Loucy (cell line): ENCODE results near the gene RNF2.

ENCODE experiments used
- H2AFZ ChIP-seq: fragments of 200-600 bp; sonication (generic); 2 replicates; pipeline ENCODE4 v1.6.0; 2016; ENCODE audit warnings: antibody characterized with exemption, mild to moderate bottlenecking, low read length, moderate library complexity
- H3F3A ChIP-seq: fragments of 200-600 bp; 2 replicates; pipeline ENCODE4 v1.6.0; 2016; ENCODE audit warnings: antibody characterized with exemption, low read depth, mild to moderate bottlenecking
- H3K27me3 ChIP-seq: fragments of 200-600 bp; sonication (generic); 2 replicates; pipeline ENCODE4 v1.6.1; 2014; ENCODE audit warnings: low read length, mild to moderate bottlenecking; ENCODE audit not compliant: insufficient read depth, poor library complexity, severe bottlenecking
- H3K36me3 ChIP-seq: fragments of 200-600 bp; sonication (generic); 2 replicates; pipeline ENCODE4 v1.6.1; 2016; ENCODE audit warnings: low read length; ENCODE audit not compliant: insufficient read depth
- H3K4me1 ChIP-seq: fragments of 200-600 bp; sonication (generic); 2 replicates; pipeline ENCODE4 v1.5.1; 2014; ENCODE audit warnings: low read length, mild to moderate bottlenecking; ENCODE audit not compliant: insufficient read depth, poor library complexity, severe bottlenecking
- H3K4me2 ChIP-seq: fragments of 200-600 bp; sonication (generic); 2 replicates; pipeline ENCODE4 v1.6.0; 2014; ENCODE audit warnings: antibody characterized with exemption, low read length, low read depth, mild to moderate bottlenecking; ENCODE audit not compliant: poor library complexity, severe bottlenecking
- H3K4me3 ChIP-seq: fragments of 200-600 bp; sonication (generic); 2 replicates; pipeline ENCODE4 v1.5.1; 2014; ENCODE audit warnings: low read length, mild to moderate bottlenecking, mixed read lengths; ENCODE audit not compliant: poor library complexity, severe bottlenecking
- H3K79me2 ChIP-seq: fragments of 200-600 bp; sonication (generic); 2 replicates; pipeline ENCODE4 v1.6.1; 2014; ENCODE audit warnings: low read length; ENCODE audit not compliant: insufficient read depth
- H3K9ac ChIP-seq: fragments of 200-600 bp; sonication (generic); 2 replicates; pipeline ENCODE4 v1.6.0; 2014; ENCODE audit warnings: mild to moderate bottlenecking, low read depth, low read length, moderate library complexity; ENCODE audit not compliant: poor library complexity, severe bottlenecking
- H3K9me2 ChIP-seq: fragments of 200-600 bp; sonication (generic); replicated peaks from 2 replicates; pipeline ENCODE4 v1.6.1; 2016; ENCODE audit warnings: low read depth, low read length, mixed read lengths
- H3K9me3 ChIP-seq: fragments of 200-600 bp; sonication (generic); 2 replicates; pipeline ENCODE4 v1.6.1; 2014; ENCODE audit warnings: mild to moderate bottlenecking, antibody characterized with exemption, low read length, low read depth; ENCODE audit not compliant: insufficient read depth
- H4K20me1 ChIP-seq: fragments of 200-600 bp; sonication (generic); 2 replicates; pipeline ENCODE4 v1.6.0; 2014; ENCODE audit warnings: antibody characterized with exemption, low read length, mild to moderate bottlenecking; ENCODE audit not compliant: insufficient read depth, poor library complexity, severe bottlenecking
- EZH2phosphoT487 ChIP-seq: fragments of 200-600 bp; IDR thresholded peaks from 2 replicates; pipeline ENCODE4 v1.6.1; 2018; ENCODE audit warnings: antibody characterized with exemption, mild to moderate bottlenecking, moderate library complexity, borderline replicate concordance
- TF ChIP-seq, protein P1 (sequence below): fragments of 200-600 bp; sonication (generic); conservative IDR thresholded peaks from 2 replicates; pipeline ENCODE4 v1.5.1; 2014; ENCODE audit warnings: mild to moderate bottlenecking, antibody characterized with exemption, low read length

The RNF2 gene

DNA sequence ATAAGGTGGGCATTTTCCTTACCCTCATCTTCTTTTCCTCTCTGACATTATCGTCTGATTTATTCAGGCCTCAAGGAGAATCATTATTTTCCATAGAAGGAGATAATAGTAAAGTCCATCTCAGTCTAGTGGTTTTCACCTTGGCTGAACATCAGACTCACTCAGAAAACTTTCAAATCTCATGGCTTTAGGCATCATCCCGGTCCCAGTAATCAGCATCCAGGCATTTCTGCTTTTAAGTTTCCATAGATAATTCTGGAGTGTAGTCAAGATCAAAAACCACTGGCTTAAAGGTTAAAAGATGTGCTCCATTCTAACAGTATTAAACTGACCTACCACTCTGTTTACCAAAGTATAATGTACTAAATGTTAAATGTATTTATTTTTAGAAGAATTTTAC is 49.4 kb downstream of the RNF2 start:
- no peak overlapping the region for H3K9ac ChIP-seq
- H3K4me1 ChIP-seq, result peaks cover 3% of the 10 kb centered on the region
- no peak overlapping the region for H3K4me2 ChIP-seq
- H3K79me2 ChIP-seq, result no peaks in the 10 kb centered on the region
- no peaks in the 10 kb centered on the region for H3K27me3 ChIP-seq
- no peak overlapping the region for H3K4me3 ChIP-seq
- no peak overlapping the region for H2AFZ ChIP-seq
- no peaks in the 10 kb centered on the region for H3K9me3 ChIP-seq
- TF ChIP-seq, protein P1, sequence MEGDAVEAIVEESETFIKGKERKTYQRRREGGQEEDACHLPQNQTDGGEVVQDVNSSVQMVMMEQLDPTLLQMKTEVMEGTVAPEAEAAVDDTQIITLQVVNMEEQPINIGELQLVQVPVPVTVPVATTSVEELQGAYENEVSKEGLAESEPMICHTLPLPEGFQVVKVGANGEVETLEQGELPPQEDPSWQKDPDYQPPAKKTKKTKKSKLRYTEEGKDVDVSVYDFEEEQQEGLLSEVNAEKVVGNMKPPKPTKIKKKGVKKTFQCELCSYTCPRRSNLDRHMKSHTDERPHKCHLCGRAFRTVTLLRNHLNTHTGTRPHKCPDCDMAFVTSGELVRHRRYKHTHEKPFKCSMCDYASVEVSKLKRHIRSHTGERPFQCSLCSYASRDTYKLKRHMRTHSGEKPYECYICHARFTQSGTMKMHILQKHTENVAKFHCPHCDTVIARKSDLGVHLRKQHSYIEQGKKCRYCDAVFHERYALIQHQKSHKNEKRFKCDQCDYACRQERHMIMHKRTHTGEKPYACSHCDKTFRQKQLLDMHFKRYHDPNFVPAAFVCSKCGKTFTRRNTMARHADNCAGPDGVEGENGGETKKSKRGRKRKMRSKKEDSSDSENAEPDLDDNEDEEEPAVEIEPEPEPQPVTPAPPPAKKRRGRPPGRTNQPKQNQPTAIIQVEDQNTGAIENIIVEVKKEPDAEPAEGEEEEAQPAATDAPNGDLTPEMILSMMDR, result no peak
- TF ChIP-seq EZH2phosphoT487, result no peak
- H4K20me1 ChIP-seq, result no peaks in the 10 kb centered on the region
- H3K9me2 ChIP-seq, result no peaks in the 10 kb centered on the region
- peaks cover 77% of the 10 kb centered on the region for H3K36me3 ChIP-seq
- H3F3A ChIP-seq, result no peaks in the 10 kb centered on the region

DNA sequence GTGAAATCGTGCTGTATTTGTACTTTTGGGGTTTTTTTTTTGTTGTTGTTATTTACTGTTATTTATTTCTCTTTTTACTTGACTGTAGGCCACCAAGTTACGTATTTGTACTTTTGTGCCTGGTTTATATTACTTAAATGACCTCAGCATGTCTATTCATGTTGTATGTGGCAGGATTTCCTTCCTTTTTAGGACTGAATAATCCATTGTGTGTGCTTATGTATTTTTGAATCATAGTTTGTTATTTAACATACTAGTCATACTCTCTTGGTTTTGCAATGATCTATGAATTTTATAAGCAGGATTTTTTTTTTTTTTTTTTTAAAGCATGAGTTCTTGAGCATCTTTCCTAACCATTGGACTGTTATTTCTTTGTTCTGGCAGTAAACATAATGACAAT is 51.2 kb downstream of the RNF2 start:
- no peak overlapping the region for H3K4me3 ChIP-seq

DNA sequence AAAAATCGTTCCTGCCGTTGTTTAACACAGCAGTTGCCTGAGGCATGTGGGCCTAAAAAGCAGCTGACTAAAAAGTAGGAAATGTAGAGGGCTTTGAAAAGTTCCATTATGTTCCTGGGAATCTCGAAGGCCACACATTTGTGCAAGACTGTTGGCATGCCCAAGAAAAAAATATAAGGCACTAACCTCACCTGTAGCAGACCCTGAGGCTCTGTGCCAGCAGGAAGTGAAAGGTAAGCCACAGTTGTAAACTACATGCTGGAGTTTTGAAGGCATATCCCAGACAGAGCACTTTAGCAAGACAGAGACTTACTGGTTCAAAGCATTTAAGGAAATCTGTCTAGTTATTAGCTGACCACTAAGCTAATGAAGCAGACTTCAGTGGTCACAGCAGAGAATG is 58.7 kb downstream of the RNF2 start:
- no peak overlapping the region for H3K4me3 ChIP-seq
- H3F3A ChIP-seq, result no peaks in the 10 kb centered on the region
- no peak overlapping the region for H3K9ac ChIP-seq
- no peaks in the 10 kb centered on the region for H3K4me1 ChIP-seq
- H3K36me3 ChIP-seq, result peaks cover 33% of the 10 kb centered on the region
- no peak overlapping the region for H2AFZ ChIP-seq
- 0 out of 2 replicates have a peak, but pooled peaks cover 4% of the 10 kb centered on the region for H3K9me3 ChIP-seq
- TF ChIP-seq, protein P1, result no peak
- TF ChIP-seq EZH2phosphoT487, result no peak
- no peaks in the 10 kb centered on the region for H4K20me1 ChIP-seq
- no peaks in the 10 kb centered on the region for H3K9me2 ChIP-seq
- no peaks in the 10 kb centered on the region for H3K27me3 ChIP-seq
- no peaks in the 10 kb centered on the region for H3K79me2 ChIP-seq
- H3K4me2 ChIP-seq, result no peak overlapping the region

More for the DNA sequence above, 51.2 kb downstream of the RNF2 start:
- Histone ChIP-seq H4K20me1 (no peaks in the 10 kb centered on the region), H3K4me1 (peaks cover 3% of the 10 kb centered on the region), H3K27me3 (no peaks in the 10 kb centered on the region), H3K9me2 (no peaks in the 10 kb centered on the region), H3K4me2 (no peak overlapping the region), H3K79me2 (no peaks in the 10 kb centered on the region), H3F3A (no peaks in the 10 kb centered on the region), H2AFZ (no peak overlapping the region), H3K36me3 (peaks cover 82% of the 10 kb centered on the region), H3K9me3 (no peaks in the 10 kb centered on the region), H3K9ac (no peak overlapping the region)
- TF ChIP-seq EZH2phosphoT487, result no peak
- TF ChIP-seq, protein P1, result no peak
